SKM-1 (cell line): ENCODE data around the gene C8G.

ENCODE experiments used
- DNase-seq: peaks from one replicate; lab custom pipeline; 2025; ENCODE audit not compliant: unreplicated experiment; lab: John Stamatoyannopoulos, UW

C8G gene

GRCh38 chr9:136920069-136920468, 25.0 kb upstream of the C8G start:
- DNase-seq: no peak

- DNase-seq: no peak
Measured at GRCh38 chr9:136920734-136921231, 24.3 kb upstream of the C8G start.

GRCh38 chr9:136921307-136921706, 23.7 kb upstream of the C8G start:
- no peak for DNase-seq

GRCh38 chr9:136921718-136922117, 23.3 kb upstream of the C8G start:
- DNase-seq: no peak

- no peak for DNase-seq
Measured at GRCh38 chr9:136922540-136922939, 22.5 kb upstream of the C8G start.

GRCh38 chr9:136923881-136924280, 21.2 kb upstream of the C8G start:
- no peak for DNase-seq

GRCh38 chr9:136925414-136926153, 19.5 kb upstream of the C8G start:
- no peak for DNase-seq

GRCh38 chr9:136926154-136926704, 18.8 kb upstream of the C8G start:
- no peak for DNase-seq

- DNase-seq: no peak
Measured at GRCh38 chr9:136926749-136927148, 18.3 kb upstream of the C8G start.

- DNase-seq: no peak
Measured at GRCh38 chr9:136927343-136928271, 17.4 kb upstream of the C8G start.

- no peak for DNase-seq
Measured at GRCh38 chr9:136928591-136928990, 16.5 kb upstream of the C8G start.

- no peak for DNase-seq
Measured at GRCh38 chr9:136930014-136930413, 15.0 kb upstream of the C8G start.

- DNase-seq: no peak
Measured at GRCh38 chr9:136931611-136932130, 13.4 kb upstream of the C8G start.

GRCh38 chr9:136934277-136934676, 10.8 kb upstream of the C8G start:
- no peak for DNase-seq

- no peak for DNase-seq
Measured at GRCh38 chr9:136935651-136936050, 9.4 kb upstream of the C8G start.

- no peak for DNase-seq
Measured at GRCh38 chr9:136936645-136937170, 8.3 kb upstream of the C8G start.

- DNase-seq: no peak
Measured at GRCh38 chr9:136937186-136938001, 7.6 kb upstream of the C8G start.

- no peak for DNase-seq
Measured at GRCh38 chr9:136939431-136939995, 5.5 kb upstream of the C8G start.

- no peak for DNase-seq
Measured at GRCh38 chr9:136939996-136940525, 5.0 kb upstream of the C8G start.
